ENCODE results near the gene PGBD2. TPM values are rescaled to one million over a fixed set of nuclear protein-coding genes. Genes with fewer than 3 reads are reported as not detected.

Gene PGBD2
- total and polyA plus RNA-seq, 9 of the 15 experiments (the other 6 are each of a cell fraction or from before 2014, with no cell fraction given): 11.9 to 21.8 (median 14.7) TPM

GRCh38 chr1:248926401-248927182, 20.6 kb downstream of the PGBD2 start (continued):
- TF ChIP-seq ZFX (CRISPR knock-in tag; IDR thresholded peaks at IDR 0.05) (no peak), ZNF609 (CRISPR knock-in tag; IDR thresholded peaks at IDR 0.05; ENCODE audit: borderline replicate concordance) (no peak), BRF2 (IDR thresholded peaks at IDR 0.05; ENCODE audit: borderline replicate concordance, insufficient read depth, insufficient read length) (no peak), SNAPC5 (CRISPR knock-in tag; IDR thresholded peaks at IDR 0.05) (no peak), RBM34 (IDR thresholded peaks at IDR 0.05; ENCODE audit: borderline replicate concordance, insufficient read depth, low read length) (no peak), HDGF (IDR thresholded peaks at IDR 0.05) (no peak), HMG20B (CRISPR knock-in tag; IDR thresholded peaks at IDR 0.05) (no peak), ZNF282 (CRISPR knock-in tag; IDR thresholded peaks at IDR 0.05) (no peak), SAP30 (IDR thresholded peaks at IDR 0.05; ENCODE audit: borderline replicate concordance, insufficient read depth, low read depth, low read length, poor library complexity, severe bottlenecking) (no peak), ZFP1 (CRISPR knock-in tag; IDR thresholded peaks at IDR 0.05) (no peak), ZBTB43 (CRISPR knock-in tag; IDR thresholded peaks at IDR 0.05) (no peak), TAF1 (IDR thresholded peaks at IDR 0.05; ENCODE audit: control insufficient read depth, extremely low read depth, insufficient read depth, low read length, severe bottlenecking) (no peak), GTF2F1 (IDR thresholded peaks at IDR 0.05; ENCODE audit: low read depth, low read length) (no peak), EHMT2 (IDR thresholded peaks at IDR 0.05) (0 out of 2 replicates have a peak, but pooled peaks have one; percentile 25), NFE2L1 (tag; IDR thresholded peaks at IDR 0.05; ENCODE audit: borderline replicate concordance, low read depth) (no peak), EP300 (IDR thresholded peaks at IDR 0.05; ENCODE audit: low read length) (no peak), HEY1 (CRISPR knock-in tag; IDR thresholded peaks at IDR 0.05; ENCODE audit: borderline replicate concordance) (0 out of 2 replicates have a peak, but pooled peaks have one; percentile 59), TEAD4 (IDR thresholded peaks at IDR 0.05; ENCODE audit: low read length) (peak; percentile 48), TEAD4 (CRISPR knock-in tag; IDR thresholded peaks at IDR 0.05; ENCODE audit: borderline replicate concordance) (no peak), SMARCC2 (IDR thresholded peaks at IDR 0.05; ENCODE audit: low read depth) (no peak), ZNF445 (CRISPR knock-in tag; IDR thresholded peaks at IDR 0.05; ENCODE audit: low read depth) (no peak)
